Measurements from ENCODE around the gene ORM2.

- TF ChIP-seq EP300 (IDR thresholded peaks at IDR 0.05) (no peak), POLR2A (IDR thresholded peaks at IDR 0.05) (no peak)
- TF ChIP-seq, protein P1, sequence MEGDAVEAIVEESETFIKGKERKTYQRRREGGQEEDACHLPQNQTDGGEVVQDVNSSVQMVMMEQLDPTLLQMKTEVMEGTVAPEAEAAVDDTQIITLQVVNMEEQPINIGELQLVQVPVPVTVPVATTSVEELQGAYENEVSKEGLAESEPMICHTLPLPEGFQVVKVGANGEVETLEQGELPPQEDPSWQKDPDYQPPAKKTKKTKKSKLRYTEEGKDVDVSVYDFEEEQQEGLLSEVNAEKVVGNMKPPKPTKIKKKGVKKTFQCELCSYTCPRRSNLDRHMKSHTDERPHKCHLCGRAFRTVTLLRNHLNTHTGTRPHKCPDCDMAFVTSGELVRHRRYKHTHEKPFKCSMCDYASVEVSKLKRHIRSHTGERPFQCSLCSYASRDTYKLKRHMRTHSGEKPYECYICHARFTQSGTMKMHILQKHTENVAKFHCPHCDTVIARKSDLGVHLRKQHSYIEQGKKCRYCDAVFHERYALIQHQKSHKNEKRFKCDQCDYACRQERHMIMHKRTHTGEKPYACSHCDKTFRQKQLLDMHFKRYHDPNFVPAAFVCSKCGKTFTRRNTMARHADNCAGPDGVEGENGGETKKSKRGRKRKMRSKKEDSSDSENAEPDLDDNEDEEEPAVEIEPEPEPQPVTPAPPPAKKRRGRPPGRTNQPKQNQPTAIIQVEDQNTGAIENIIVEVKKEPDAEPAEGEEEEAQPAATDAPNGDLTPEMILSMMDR (IDR thresholded peaks at IDR 0.05), result no peak
These were observed 8.5 kb downstream of the ORM2 start for GRCh38 chr9:114338187-114338586.

All from sigmoid colon (tissue), 4 donors.